GM23338 (cell line): ENCODE measurements around the gene HEXB. TPM values are rescaled to one million over a fixed set of nuclear protein-coding genes. Genes with fewer than 3 reads are reported as not detected.

Source experiments
- ATAC-seq: fragments of 200-7000 bp; cut with Tn5 transposase; 3 replicates; pipeline ENCODE4 v1.9.1; 2020
- DNase-seq: peaks from one replicate; pipeline ENCODE4 v3.0.0-alpha.2; 2015; ENCODE audit warnings: low spot score
- H2AFZ ChIP-seq: fragments of 200-600 bp; sonication (generic); 2 replicates; pipeline ENCODE4 v1.8.0; 2016; ENCODE audit warnings: antibody characterized with exemption, mild to moderate bottlenecking, moderate library complexity
- H3F3A ChIP-seq: fragments of 200-600 bp; sonication (generic); replicated peaks from 2 replicates; pipeline ENCODE4 v1.8.0; 2017; ENCODE audit warnings: antibody characterized with exemption, mixed run types, low read depth
- H3K27ac ChIP-seq: fragments of 200-600 bp; sonication (generic); 2 replicates; pipeline ENCODE4 v1.6.1; 2016; ENCODE audit warnings: low read depth
- H3K27me3 ChIP-seq: fragments of 200-600 bp; sonication (generic); 2 replicates; pipeline ENCODE4 v1.8.0; 2016; ENCODE audit warnings: mild to moderate bottlenecking, mixed run types, moderate library complexity; ENCODE audit not compliant: insufficient read depth
- H3K36me3 ChIP-seq: fragments of 200-600 bp; sonication (generic); 2 replicates; pipeline ENCODE4 v1.8.0; 2016; ENCODE audit warnings: mild to moderate bottlenecking; ENCODE audit not compliant: insufficient read depth
- H3K4me1 ChIP-seq: fragments of 200-600 bp; sonication (generic); 2 replicates; pipeline ENCODE4 v1.8.0; 2016; ENCODE audit warnings: mild to moderate bottlenecking, moderate library complexity; ENCODE audit not compliant: insufficient read depth
- H3K4me2 ChIP-seq: fragments of 200-600 bp; sonication (generic); 2 replicates; pipeline ENCODE4 v1.7.1; 2017; ENCODE audit warnings: mixed run types
- H3K4me3 ChIP-seq: fragments of 200-600 bp; sonication (generic); 2 replicates; pipeline ENCODE4 v1.6.1; 2016; ENCODE audit warnings: mixed run types
- H3K79me2 ChIP-seq: fragments of 200-600 bp; sonication (generic); replicated peaks from 2 replicates; pipeline ENCODE4 v1.8.0; 2017; ENCODE audit warnings: mild to moderate bottlenecking; ENCODE audit not compliant: insufficient read depth
- H3K9me2 ChIP-seq: fragments of 200-600 bp; sonication (generic); 2 replicates; pipeline ENCODE4 v1.8.0; 2017; ENCODE audit not compliant: insufficient read depth
- H4K20me1 ChIP-seq: fragments of 200-600 bp; sonication (generic); replicated peaks from 2 replicates; pipeline ENCODE4 v1.8.0; 2017; ENCODE audit warnings: mild to moderate bottlenecking; ENCODE audit not compliant: insufficient read depth
- H3K27ac Mint-ChIP-seq: 2 replicates; pipeline ENCODE4 v1.8.0; 2020; ENCODE audit warnings: inconsistent platforms, mild to moderate bottlenecking, moderate library complexity, mixed read lengths
- H3K27me3 Mint-ChIP-seq: 3 replicates; pipeline ENCODE4 v1.8.0; 2022; ENCODE audit warnings: low read depth, mild to moderate bottlenecking, moderate library complexity, mixed read lengths, inconsistent platforms; ENCODE audit not compliant: insufficient read depth, poor library complexity
- H3K36me3 Mint-ChIP-seq: 3 replicates; pipeline ENCODE4 v1.8.0; 2021; ENCODE audit warnings: low read depth, mild to moderate bottlenecking, inconsistent platforms, moderate library complexity, mixed read lengths
- H3K4me1 Mint-ChIP-seq: 3 replicates; pipeline ENCODE4 v1.8.0; 2020; ENCODE audit warnings: mild to moderate bottlenecking, inconsistent platforms, mixed read lengths
- H3K4me3 Mint-ChIP-seq: 3 replicates; pipeline ENCODE4 v1.8.0; 2021; ENCODE audit warnings: moderate library complexity, mild to moderate bottlenecking, inconsistent platforms, mixed read lengths
- H3K9me3 Mint-ChIP-seq: 3 replicates; pipeline ENCODE4 v1.8.0; 2020; ENCODE audit warnings: moderate library complexity, mild to moderate bottlenecking, inconsistent platforms, mixed read lengths
- CTCF ChIP-seq, 2 experiments: fragments of 200-600 bp in 1 of 2; sonication (generic) in 1 of 2; conservative IDR thresholded peaks; 2 replicates each; pipeline versions ENCODE4 v1.5.1 to v1.6.1; 2016 to 2017; ENCODE audit warnings: antibody characterized with exemption in 2 of 2, low read depth in 2 of 2, mild to moderate bottlenecking in 2 of 2, moderate library complexity in 1 of 2
- ETS1 ChIP-seq: IDR thresholded peaks from 2 replicates; pipeline ENCODE4 v1.6.1; 2016; ENCODE audit warnings: antibody characterized with exemption
- EZH2phosphoT487 ChIP-seq: fragments of 200-600 bp; sonication (generic); IDR thresholded peaks from one replicate; pipeline ENCODE4 v1.8.1; 2018; ENCODE audit warnings: antibody characterized with exemption; ENCODE audit not compliant: unreplicated experiment
- JUNB ChIP-seq: IDR thresholded peaks from one replicate; pipeline ENCODE4 v1.6.1; 2016; ENCODE audit warnings: antibody characterized with exemption; ENCODE audit not compliant: unreplicated experiment
- NANOG ChIP-seq: IDR thresholded peaks from 2 replicates; pipeline ENCODE4 v1.6.1; 2016; ENCODE audit warnings: antibody characterized with exemption, borderline replicate concordance
- POLR2AphosphoS5 ChIP-seq: IDR thresholded peaks from 2 replicates; pipeline ENCODE4 v1.6.1; 2016; ENCODE audit warnings: antibody characterized with exemption, low read depth
- REST ChIP-seq: IDR thresholded peaks from one replicate; pipeline ENCODE4 v1.6.1; 2018; ENCODE audit warnings: antibody characterized with exemption; ENCODE audit not compliant: unreplicated experiment
- ZNF114 ChIP-seq: fragments of 250-450 bp; sonication (Bioruptor Pico); IDR thresholded peaks from 2 replicates; pipeline ENCODE4 v1.5.0; 2020; ENCODE audit warnings: mild to moderate bottlenecking, moderate library complexity
- ZNF331 ChIP-seq: fragments of 250-450 bp; sonication (Bioruptor Pico); IDR thresholded peaks from 2 replicates; pipeline ENCODE4 v1.5.0; 2020; ENCODE audit warnings: low read depth, mild to moderate bottlenecking, moderate library complexity
- polyA plus RNA-seq: library from polyadenylated mRNA; unstranded; fragments of >200 nt; fragmentation: Nextera tagmentation; extraction: Ambion mirVana; gene quantifications from 2 replicates; pipeline ENCODE4 v1.2.1, GENCODE V29; 2016
- total RNA-seq: library from RNA; depleted of rRNA; stranded (reverse); fragments of >200 nt; shearing (Covaris generic); gene quantifications from 2 replicates; pipeline ENCODE4 v1.2.3, GENCODE V29; 2014

The HEXB gene
- total and polyA plus RNA-seq, 2 experiments from 2014 or later, result 49.2 to 70.8 TPM

DNA sequence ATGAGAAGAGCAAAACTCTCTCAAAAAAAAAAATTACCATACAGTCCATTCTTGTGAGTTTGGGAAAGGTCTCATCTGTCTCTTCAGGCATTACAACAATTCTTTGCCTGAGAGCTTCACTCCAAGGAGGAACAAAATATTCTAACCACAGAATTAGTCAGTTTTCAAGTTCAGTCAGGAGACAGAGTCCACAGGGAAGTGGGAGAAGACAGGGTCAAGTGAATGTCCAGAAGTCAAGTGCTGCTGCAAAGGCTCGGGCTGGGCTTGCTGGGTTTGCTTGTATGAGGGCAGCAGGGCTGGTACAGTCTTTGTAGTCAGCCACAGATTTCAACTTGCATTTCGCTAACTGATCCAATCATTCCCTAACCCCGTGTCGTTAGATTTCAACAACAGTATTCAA lies 17.6 kb upstream of the HEXB start (continued):
- no peak for TF ChIP-seq EZH2phosphoT487
- TF ChIP-seq ZNF331 (CRISPR knock-in tag), result no peak
- no peak for TF ChIP-seq JUNB
- no peak for TF ChIP-seq REST
- no peak for TF ChIP-seq NANOG
- TF ChIP-seq POLR2AphosphoS5, result no peak
- TF ChIP-seq ZNF114 (CRISPR knock-in tag), result no peak
- TF ChIP-seq ETS1, result no peak

- no peak for DNase-seq
Observed at GRCh38 chr5:74669821-74670220, 15.2 kb upstream of the HEXB start.

DNA sequence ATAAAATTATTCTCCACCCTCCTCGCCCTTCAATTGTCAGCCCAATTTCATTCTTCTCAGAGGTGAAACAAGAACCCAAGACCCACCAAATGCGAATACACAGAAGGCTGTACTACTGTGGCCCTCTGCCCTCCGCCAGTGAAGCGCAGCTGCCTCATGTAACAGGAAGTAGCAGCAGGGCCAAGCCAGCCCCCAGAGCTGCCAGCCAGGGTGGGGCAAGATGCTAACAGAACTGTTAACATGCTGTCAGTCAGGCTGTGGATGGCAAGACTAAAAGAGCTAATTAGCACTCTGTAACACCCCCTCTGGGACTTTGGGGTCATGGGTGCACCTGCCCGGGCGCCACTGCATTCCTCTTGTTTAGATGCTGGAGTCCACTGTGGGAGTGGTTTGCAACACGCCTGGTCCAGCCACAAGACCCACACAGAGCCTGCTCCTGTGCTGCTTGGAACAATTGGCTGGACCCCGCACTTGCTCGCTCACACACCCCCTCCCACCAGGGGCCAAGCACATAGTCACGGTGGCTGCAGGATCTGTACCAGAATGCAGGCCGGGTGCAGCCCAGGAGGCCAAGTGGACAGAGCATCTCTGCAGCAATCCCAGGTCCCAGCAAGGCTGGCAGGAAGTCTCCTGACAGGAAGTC lies 14.5 kb upstream of the HEXB start:
- no peaks in the 10 kb centered on the region for H4K20me1 ChIP-seq
- DNase-seq (no peak), ATAC-seq (no peak)
- no peaks in the 10 kb centered on the region for H3K4me1 ChIP-seq
- H3K36me3 Mint-ChIP-seq, result peaks cover 4% of the 10 kb centered on the region; the same call in 1 of the 3 replicates
- no peak overlapping the region for H3K4me2 ChIP-seq
- H3K79me2 ChIP-seq, result no peaks in the 10 kb centered on the region
- no peaks in the 10 kb centered on the region for H3K27me3 ChIP-seq
- no peak overlapping the region for H3K4me3 ChIP-seq
- no peak overlapping the region for H2AFZ ChIP-seq
- no peak overlapping the region for H3K27ac ChIP-seq
- no peaks in the 10 kb centered on the region for H3K36me3 ChIP-seq
- no peaks in the 10 kb centered on the region for H3K9me2 ChIP-seq
- no peaks in the 10 kb centered on the region for H3F3A ChIP-seq
- H3K9me3 Mint-ChIP-seq, result peaks cover 17% of the 10 kb centered on the region
- H3K27ac Mint-ChIP-seq, result no peak overlapping the region
- peaks cover 1% of the 10 kb centered on the region for H3K27me3 Mint-ChIP-seq
- peaks cover 10% of the 10 kb centered on the region; the same call in 1 of the 3 replicates for H3K4me1 Mint-ChIP-seq
- no peak overlapping the region for H3K4me3 Mint-ChIP-seq
- TF ChIP-seq POLR2AphosphoS5, result no peak
- no peak for TF ChIP-seq ETS1
- no peak for TF ChIP-seq JUNB
- TF ChIP-seq CTCF (conservative IDR thresholded peaks at IDR 0.05; ENCODE audit: low read depth in 2 of 2), result no peak
- no peak for TF ChIP-seq ZNF331 (CRISPR knock-in tag)

More at GRCh38 chr5:74669821-74670220, 15.2 kb upstream of the HEXB start:
- H3K4me3 ChIP-seq, result no peak overlapping the region
- peaks cover 10% of the 10 kb centered on the region; the same call in 1 of the 3 replicates for H3K4me1 Mint-ChIP-seq
- H3K4me2 ChIP-seq, result no peak overlapping the region
- no peaks in the 10 kb centered on the region for H3K4me1 ChIP-seq
- no peak overlapping the region for H3K27ac ChIP-seq
- no peaks in the 10 kb centered on the region for H3F3A ChIP-seq
- no peaks in the 10 kb centered on the region for H3K79me2 ChIP-seq
- no peaks in the 10 kb centered on the region for H3K9me2 ChIP-seq
- no peaks in the 10 kb centered on the region for H3K27me3 ChIP-seq
- no peak overlapping the region for H2AFZ ChIP-seq
- H3K27me3 Mint-ChIP-seq, result no peaks in the 10 kb centered on the region
- no peaks in the 10 kb centered on the region for H3K36me3 ChIP-seq
- peaks cover 4% of the 10 kb centered on the region; the same call in 1 of the 3 replicates for H3K36me3 Mint-ChIP-seq
- no peak overlapping the region for H3K4me3 Mint-ChIP-seq
- no peak for TF ChIP-seq POLR2AphosphoS5
- H4K20me1 ChIP-seq, result no peaks in the 10 kb centered on the region
- no peak overlapping the region for H3K27ac Mint-ChIP-seq
- peaks cover 17% of the 10 kb centered on the region for H3K9me3 Mint-ChIP-seq
- ATAC-seq, result no peak
